A549 (cell line): ENCODE results near the gene ARL4A.

Source experiments
- CEBPB ChIP-seq, 2 experiments: fragments of >200 bp in 1 of 2; sonication (Bioruptor Twin) in 1 of 2; formaldehyde crosslinking in 1 of 2; IDR thresholded peaks; 2 replicates each; pipeline ENCODE4 v1.6.1; 2012 to 2016
- RAD21 ChIP-seq, 2 experiments: fragments of >200 bp in 1 of 2; sonication (Bioruptor Twin) in 1 of 2; formaldehyde crosslinking in 1 of 2; IDR thresholded peaks in 1 of 2; conservative IDR thresholded peaks in 1 of 2; 2 replicates in 1 of 2; 3 replicates in 1 of 2; pipeline ENCODE4 v1.6.1; 2012 to 2018; ENCODE audit warnings: inconsistent platforms in 1 of 2
- RCOR1 ChIP-seq: fragments of 150-350 bp; IDR thresholded peaks from 2 replicates; pipeline ENCODE4 v1.6.1; 2014; ENCODE audit warnings: antibody characterized with exemption, low read length, low read depth
- RFX5 ChIP-seq: fragments of 450-650 bp; IDR thresholded peaks from 2 replicates; pipeline ENCODE4 v1.7.1; 2014; ENCODE audit warnings: antibody characterized with exemption, mild to moderate bottlenecking, moderate library complexity
- TF ChIP-seq, protein P1 (sequence below): fragments of >200 bp; sonication (Bioruptor Twin); formaldehyde crosslinking; IDR thresholded peaks from 3 replicates; pipeline ENCODE4 v1.5.1; 2016
- TF ChIP-seq, protein P2 (sequence below): IDR thresholded peaks from 2 replicates; pipeline ENCODE4 v1.6.1; 2012

DNA sequence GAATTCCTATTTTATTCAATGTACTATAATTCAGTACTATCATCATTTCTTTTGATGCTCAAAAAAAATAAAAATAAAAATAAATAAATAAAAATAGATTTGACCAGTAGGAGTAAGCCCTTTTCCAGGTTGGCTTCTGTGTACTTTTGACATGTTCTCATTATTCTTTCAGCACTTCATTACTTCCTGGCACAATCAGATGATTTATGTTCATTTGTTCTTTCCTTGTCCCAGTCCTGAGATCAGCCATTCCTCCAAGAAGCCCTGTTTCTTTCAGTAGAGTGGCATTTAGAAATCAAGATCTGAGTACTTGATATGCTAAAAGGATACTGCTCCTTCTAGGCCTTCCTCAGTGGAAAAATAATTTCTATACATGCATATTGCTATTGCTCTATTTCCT lies 20.9 kb downstream of the ARL4A start:
- TF ChIP-seq RAD21 (conservative IDR thresholded peaks at IDR 0.05 in 1 of 2, IDR thresholded peaks at IDR 0.05 in 1 of 2) (no peak), CEBPB (IDR thresholded peaks at IDR 0.05) (no peak), RFX5 (no peak), RCOR1 (no peak)
- TF ChIP-seq, protein P1, sequence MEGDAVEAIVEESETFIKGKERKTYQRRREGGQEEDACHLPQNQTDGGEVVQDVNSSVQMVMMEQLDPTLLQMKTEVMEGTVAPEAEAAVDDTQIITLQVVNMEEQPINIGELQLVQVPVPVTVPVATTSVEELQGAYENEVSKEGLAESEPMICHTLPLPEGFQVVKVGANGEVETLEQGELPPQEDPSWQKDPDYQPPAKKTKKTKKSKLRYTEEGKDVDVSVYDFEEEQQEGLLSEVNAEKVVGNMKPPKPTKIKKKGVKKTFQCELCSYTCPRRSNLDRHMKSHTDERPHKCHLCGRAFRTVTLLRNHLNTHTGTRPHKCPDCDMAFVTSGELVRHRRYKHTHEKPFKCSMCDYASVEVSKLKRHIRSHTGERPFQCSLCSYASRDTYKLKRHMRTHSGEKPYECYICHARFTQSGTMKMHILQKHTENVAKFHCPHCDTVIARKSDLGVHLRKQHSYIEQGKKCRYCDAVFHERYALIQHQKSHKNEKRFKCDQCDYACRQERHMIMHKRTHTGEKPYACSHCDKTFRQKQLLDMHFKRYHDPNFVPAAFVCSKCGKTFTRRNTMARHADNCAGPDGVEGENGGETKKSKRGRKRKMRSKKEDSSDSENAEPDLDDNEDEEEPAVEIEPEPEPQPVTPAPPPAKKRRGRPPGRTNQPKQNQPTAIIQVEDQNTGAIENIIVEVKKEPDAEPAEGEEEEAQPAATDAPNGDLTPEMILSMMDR = no peak
- TF ChIP-seq, protein P2, sequence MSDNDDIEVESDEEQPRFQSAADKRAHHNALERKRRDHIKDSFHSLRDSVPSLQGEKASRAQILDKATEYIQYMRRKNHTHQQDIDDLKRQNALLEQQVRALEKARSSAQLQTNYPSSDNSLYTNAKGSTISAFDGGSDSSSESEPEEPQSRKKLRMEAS = no peak
